ENCODE data around the gene UBE4B.

DNA sequence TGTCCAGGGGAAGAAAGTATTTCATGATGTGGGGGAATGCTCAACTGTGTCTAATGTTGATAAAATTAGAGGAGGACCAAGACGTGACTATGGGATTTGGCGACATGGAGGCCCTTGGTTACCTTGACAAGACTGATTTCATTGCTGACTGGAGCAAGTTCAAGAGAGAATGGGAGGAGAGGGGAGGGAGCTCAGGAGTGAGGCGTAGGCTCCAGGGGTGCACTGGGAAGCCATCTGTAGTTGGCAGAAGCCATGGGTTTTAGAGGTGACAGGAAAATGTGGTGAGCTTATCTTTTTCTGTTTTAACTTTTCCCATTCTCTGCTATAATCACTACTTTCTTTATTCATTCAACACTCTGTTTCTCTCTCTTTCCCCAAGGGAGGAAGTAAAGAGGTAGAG lies 15.8 kb downstream of the UBE4B start:
- TF ChIP-seq POLR2A (IDR thresholded peaks at IDR 0.05; ENCODE audit: low read depth, low read length), result no peak
- no peak for TF ChIP-seq TAF1 (IDR thresholded peaks at IDR 0.05; ENCODE audit: low read depth, low read length)
